GM10847 (cell line): ENCODE measurements around the gene PAQR8.

Experiments used
- POLR2A ChIP-seq: IDR thresholded peaks from 2 replicates; pipeline ENCODE4 v1.6.1; 2011; ENCODE audit not compliant: insufficient read length; ENCODE audit errors: extremely low read depth

PAQR8 gene

GRCh38 chr6:52384145-52384766, 22.3 kb downstream of the PAQR8 start:
- TF ChIP-seq POLR2A, result no peak

- no peak for TF ChIP-seq POLR2A
Measured at GRCh38 chr6:52385074-52385473, 23.1 kb downstream of the PAQR8 start.

- no peak for TF ChIP-seq POLR2A
Measured at GRCh38 chr6:52388790-52389189, 26.8 kb downstream of the PAQR8 start.

GRCh38 chr6:52389264-52389625, 27.3 kb downstream of the PAQR8 start:
- TF ChIP-seq POLR2A, result no peak

GRCh38 chr6:52389626-52390360, 27.8 kb downstream of the PAQR8 start:
- TF ChIP-seq POLR2A, result no peak

- TF ChIP-seq POLR2A, result no peak
Measured at GRCh38 chr6:52390361-52390727, 28.4 kb downstream of the PAQR8 start.

- TF ChIP-seq POLR2A, result no peak
Measured at GRCh38 chr6:52391599-52391998, 29.6 kb downstream of the PAQR8 start.

GRCh38 chr6:52392944-52393343, 31.0 kb downstream of the PAQR8 start:
- no peak for TF ChIP-seq POLR2A

GRCh38 chr6:52393780-52394179, 31.8 kb downstream of the PAQR8 start:
- TF ChIP-seq POLR2A, result no peak

GRCh38 chr6:52394251-52394666, 32.3 kb downstream of the PAQR8 start:
- no peak for TF ChIP-seq POLR2A

GRCh38 chr6:52395969-52396368, 34.0 kb downstream of the PAQR8 start:
- no peak for TF ChIP-seq POLR2A

- no peak for TF ChIP-seq POLR2A
Measured at GRCh38 chr6:52399511-52400312, 37.8 kb downstream of the PAQR8 start.

- TF ChIP-seq POLR2A, result no peak
Measured at GRCh38 chr6:52400313-52401041, 38.5 kb downstream of the PAQR8 start.

GRCh38 chr6:52403086-52403485, 41.1 kb downstream of the PAQR8 start:
- TF ChIP-seq POLR2A, result no peak

- no peak for TF ChIP-seq POLR2A
Measured at GRCh38 chr6:52403627-52404026, 41.7 kb downstream of the PAQR8 start.

GRCh38 chr6:52405243-52405642, 43.3 kb downstream of the PAQR8 start:
- TF ChIP-seq POLR2A, result no peak

- TF ChIP-seq POLR2A, result no peak
Measured at GRCh38 chr6:52407467-52407866, 45.5 kb downstream of the PAQR8 start.
